Loucy (cell line): ENCODE data around the gene SIDT2.
"Not testable (repeated sequence)": the region's sequence is repeated elsewhere in the genome, so short reads cannot be mapped to it uniquely, and the experiment has no call there.

Experiments
- H2AFZ ChIP-seq: fragments of 200-600 bp; sonication (generic); 2 replicates; pipeline ENCODE4 v1.6.0; 2016; ENCODE audit warnings: antibody characterized with exemption, mild to moderate bottlenecking, low read length, moderate library complexity
- H3F3A ChIP-seq: fragments of 200-600 bp; 2 replicates; pipeline ENCODE4 v1.6.0; 2016; ENCODE audit warnings: antibody characterized with exemption, low read depth, mild to moderate bottlenecking
- H3K27me3 ChIP-seq: fragments of 200-600 bp; sonication (generic); 2 replicates; pipeline ENCODE4 v1.6.1; 2014; ENCODE audit warnings: low read length, mild to moderate bottlenecking; ENCODE audit not compliant: insufficient read depth, poor library complexity, severe bottlenecking
- H3K36me3 ChIP-seq: fragments of 200-600 bp; sonication (generic); 2 replicates; pipeline ENCODE4 v1.6.1; 2016; ENCODE audit warnings: low read length; ENCODE audit not compliant: insufficient read depth
- H3K4me1 ChIP-seq: fragments of 200-600 bp; sonication (generic); 2 replicates; pipeline ENCODE4 v1.5.1; 2014; ENCODE audit warnings: low read length, mild to moderate bottlenecking; ENCODE audit not compliant: insufficient read depth, poor library complexity, severe bottlenecking
- H3K4me2 ChIP-seq: fragments of 200-600 bp; sonication (generic); 2 replicates; pipeline ENCODE4 v1.6.0; 2014; ENCODE audit warnings: antibody characterized with exemption, low read length, low read depth, mild to moderate bottlenecking; ENCODE audit not compliant: poor library complexity, severe bottlenecking
- H3K4me3 ChIP-seq: fragments of 200-600 bp; sonication (generic); 2 replicates; pipeline ENCODE4 v1.5.1; 2014; ENCODE audit warnings: low read length, mild to moderate bottlenecking, mixed read lengths; ENCODE audit not compliant: poor library complexity, severe bottlenecking
- H3K79me2 ChIP-seq: fragments of 200-600 bp; sonication (generic); 2 replicates; pipeline ENCODE4 v1.6.1; 2014; ENCODE audit warnings: low read length; ENCODE audit not compliant: insufficient read depth
- H3K9ac ChIP-seq: fragments of 200-600 bp; sonication (generic); 2 replicates; pipeline ENCODE4 v1.6.0; 2014; ENCODE audit warnings: mild to moderate bottlenecking, low read depth, low read length, moderate library complexity; ENCODE audit not compliant: poor library complexity, severe bottlenecking
- H3K9me2 ChIP-seq: fragments of 200-600 bp; sonication (generic); replicated peaks from 2 replicates; pipeline ENCODE4 v1.6.1; 2016; ENCODE audit warnings: low read depth, low read length, mixed read lengths
- H3K9me3 ChIP-seq: fragments of 200-600 bp; sonication (generic); 2 replicates; pipeline ENCODE4 v1.6.1; 2014; ENCODE audit warnings: mild to moderate bottlenecking, antibody characterized with exemption, low read length, low read depth; ENCODE audit not compliant: insufficient read depth
- H4K20me1 ChIP-seq: fragments of 200-600 bp; sonication (generic); 2 replicates; pipeline ENCODE4 v1.6.0; 2014; ENCODE audit warnings: antibody characterized with exemption, low read length, mild to moderate bottlenecking; ENCODE audit not compliant: insufficient read depth, poor library complexity, severe bottlenecking
- EZH2phosphoT487 ChIP-seq: fragments of 200-600 bp; IDR thresholded peaks from 2 replicates; pipeline ENCODE4 v1.6.1; 2018; ENCODE audit warnings: antibody characterized with exemption, mild to moderate bottlenecking, moderate library complexity, borderline replicate concordance
- TF ChIP-seq, protein P1 (sequence below): fragments of 200-600 bp; sonication (generic); conservative IDR thresholded peaks from 2 replicates; pipeline ENCODE4 v1.5.1; 2014; ENCODE audit warnings: mild to moderate bottlenecking, antibody characterized with exemption, low read length

The SIDT2 gene

DNA sequence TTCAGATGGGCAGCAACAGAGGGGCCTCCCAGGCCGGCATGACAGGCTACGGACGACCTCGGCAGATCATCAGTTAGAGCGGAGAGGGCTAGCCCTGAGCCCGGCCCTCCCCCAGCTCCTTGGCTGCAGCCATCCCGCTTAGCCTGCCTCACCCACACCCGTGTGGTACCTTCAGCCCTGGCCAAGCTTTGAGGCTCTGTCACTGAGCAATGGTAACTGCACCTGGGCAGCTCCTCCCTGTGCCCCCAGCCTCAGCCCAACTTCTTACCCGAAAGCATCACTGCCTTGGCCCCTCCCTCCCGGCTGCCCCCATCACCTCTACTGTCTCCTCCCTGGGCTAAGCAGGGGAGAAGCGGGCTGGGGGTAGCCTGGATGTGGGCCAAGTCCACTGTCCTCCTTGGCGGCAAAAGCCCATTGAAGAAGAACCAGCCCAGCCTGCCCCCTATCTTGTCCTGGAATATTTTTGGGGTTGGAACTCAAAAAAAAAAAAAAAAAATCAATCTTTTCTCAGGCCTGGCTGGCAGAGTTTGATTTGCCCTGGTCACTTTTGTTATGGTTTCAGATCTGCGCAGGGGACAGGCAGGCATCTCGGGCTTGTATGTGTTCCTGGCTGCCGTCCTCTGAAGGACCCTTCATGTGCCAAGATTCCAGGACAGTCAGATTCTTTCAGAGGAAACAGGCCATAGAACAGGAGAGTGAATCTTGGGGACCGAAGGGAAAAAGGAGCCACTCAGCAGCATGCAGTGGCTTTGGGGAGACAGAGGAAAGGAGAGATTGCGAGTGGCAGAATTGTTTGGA, 25.9 kb downstream of the SIDT2 start:
- TF ChIP-seq, protein P1, sequence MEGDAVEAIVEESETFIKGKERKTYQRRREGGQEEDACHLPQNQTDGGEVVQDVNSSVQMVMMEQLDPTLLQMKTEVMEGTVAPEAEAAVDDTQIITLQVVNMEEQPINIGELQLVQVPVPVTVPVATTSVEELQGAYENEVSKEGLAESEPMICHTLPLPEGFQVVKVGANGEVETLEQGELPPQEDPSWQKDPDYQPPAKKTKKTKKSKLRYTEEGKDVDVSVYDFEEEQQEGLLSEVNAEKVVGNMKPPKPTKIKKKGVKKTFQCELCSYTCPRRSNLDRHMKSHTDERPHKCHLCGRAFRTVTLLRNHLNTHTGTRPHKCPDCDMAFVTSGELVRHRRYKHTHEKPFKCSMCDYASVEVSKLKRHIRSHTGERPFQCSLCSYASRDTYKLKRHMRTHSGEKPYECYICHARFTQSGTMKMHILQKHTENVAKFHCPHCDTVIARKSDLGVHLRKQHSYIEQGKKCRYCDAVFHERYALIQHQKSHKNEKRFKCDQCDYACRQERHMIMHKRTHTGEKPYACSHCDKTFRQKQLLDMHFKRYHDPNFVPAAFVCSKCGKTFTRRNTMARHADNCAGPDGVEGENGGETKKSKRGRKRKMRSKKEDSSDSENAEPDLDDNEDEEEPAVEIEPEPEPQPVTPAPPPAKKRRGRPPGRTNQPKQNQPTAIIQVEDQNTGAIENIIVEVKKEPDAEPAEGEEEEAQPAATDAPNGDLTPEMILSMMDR, result no peak
- no peak for TF ChIP-seq EZH2phosphoT487
- Histone ChIP-seq H3K36me3 (peaks cover 10% of the 10 kb centered on the region; the same call in 1 of the 2 replicates), H3K9ac (no peak overlapping the region), H3K9me3 (no peaks in the 10 kb centered on the region), H3K27me3 (no peaks in the 10 kb centered on the region), H3K4me2 (no peak overlapping the region), H3K4me1 (no peaks in the 10 kb centered on the region), H4K20me1 (no peaks in the 10 kb centered on the region), H3K4me3 (no peak overlapping the region), H3K9me2 (no peaks in the 10 kb centered on the region), H2AFZ (no peak overlapping the region), H3F3A (no peaks in the 10 kb centered on the region), H3K79me2 (no peaks in the 10 kb centered on the region)

DNA sequence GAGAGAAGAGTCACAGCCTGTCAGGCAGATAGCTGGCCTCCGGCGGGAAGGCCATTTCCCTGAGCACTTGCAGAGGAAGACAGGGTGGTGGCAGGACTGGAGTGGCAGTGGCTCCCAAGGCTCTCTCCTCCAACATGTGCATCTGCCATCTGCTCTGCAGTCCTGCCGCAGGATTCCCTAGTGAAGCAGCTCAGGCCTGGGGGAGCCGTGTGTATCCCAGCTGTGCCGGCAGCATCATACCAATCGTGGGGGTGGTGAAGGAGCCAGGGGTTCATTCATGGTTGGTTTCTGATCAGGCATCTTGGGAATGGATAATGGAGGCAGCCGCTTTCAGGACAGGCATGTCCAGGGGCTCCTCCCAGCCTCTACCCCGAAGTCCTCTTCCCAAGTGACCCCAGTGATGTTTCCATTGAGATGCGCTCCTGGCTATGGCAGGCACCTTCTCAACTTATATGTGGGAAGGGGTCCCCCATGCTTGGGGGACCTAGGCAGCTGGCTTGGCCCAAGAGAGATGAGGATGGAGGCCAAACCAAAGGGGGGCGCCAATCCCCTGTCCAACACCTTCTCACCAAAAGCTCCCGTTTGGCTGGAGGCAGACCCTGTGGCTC, 26.8 kb downstream of the SIDT2 start:
- no peaks in the 10 kb centered on the region for H4K20me1 ChIP-seq
- H3K36me3 ChIP-seq, result peaks cover 10% of the 10 kb centered on the region; the same call in 1 of the 2 replicates
- no peak overlapping the region for H3K4me3 ChIP-seq
- H3K79me2 ChIP-seq, result no peaks in the 10 kb centered on the region
- no peaks in the 10 kb centered on the region for H3F3A ChIP-seq
- no peak overlapping the region for H3K9ac ChIP-seq
- no peaks in the 10 kb centered on the region for H3K4me1 ChIP-seq
- H3K4me2 ChIP-seq, result no peak overlapping the region
- no peak for TF ChIP-seq EZH2phosphoT487
- TF ChIP-seq, protein P1, result no peak
- H3K9me3 ChIP-seq, result no peaks in the 10 kb centered on the region
- H2AFZ ChIP-seq, result no peak overlapping the region
- H3K9me2 ChIP-seq, result no peaks in the 10 kb centered on the region
- H3K27me3 ChIP-seq, result no peaks in the 10 kb centered on the region

GRCh38 chr11:117206111-117206510, 27.6 kb downstream of the SIDT2 start:
- H3K9ac ChIP-seq, H3K27me3 ChIP-seq, H3K79me2 ChIP-seq, H3K4me2 ChIP-seq, H3F3A ChIP-seq, H3K4me1 ChIP-seq, H3K9me3 ChIP-seq, H3K36me3 ChIP-seq, H2AFZ ChIP-seq, H3K4me3 ChIP-seq, H3K9me2 ChIP-seq, H4K20me1 ChIP-seq: not testable (repeated sequence)

- not testable (repeated sequence) for H3K9ac ChIP-seq, H3K9me3 ChIP-seq, H3F3A ChIP-seq, H3K9me2 ChIP-seq, H3K4me2 ChIP-seq, H3K79me2 ChIP-seq, H3K4me1 ChIP-seq, H3K27me3 ChIP-seq, H3K4me3 ChIP-seq, H2AFZ ChIP-seq, H3K36me3 ChIP-seq, H4K20me1 ChIP-seq
Measured at GRCh38 chr11:117206859-117207258, 28.3 kb downstream of the SIDT2 start.

DNA sequence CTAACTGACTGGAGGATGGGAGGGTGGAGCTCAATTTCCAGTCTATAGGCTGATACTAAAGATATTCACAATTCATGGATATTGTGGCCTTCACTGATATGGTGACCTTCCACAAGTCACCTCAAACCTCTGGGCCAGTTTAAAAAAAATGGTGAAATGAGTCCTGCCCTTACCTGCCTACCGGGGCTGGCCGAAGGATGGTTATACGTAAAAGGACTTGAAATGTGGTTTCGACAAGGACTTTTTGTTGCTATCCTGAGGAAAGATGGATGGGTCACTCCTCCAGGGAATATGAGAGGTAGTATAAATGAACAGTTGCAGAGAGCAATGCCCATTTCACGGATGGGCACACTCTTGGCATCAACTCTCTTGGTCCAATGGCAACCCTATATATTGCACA, 28.9 kb downstream of the SIDT2 start:
- not testable (repeated sequence) for H3K9me3 ChIP-seq, H3K4me2 ChIP-seq, H3K9me2 ChIP-seq, H3F3A ChIP-seq, H4K20me1 ChIP-seq, H3K79me2 ChIP-seq, H2AFZ ChIP-seq, H3K27me3 ChIP-seq, H3K4me1 ChIP-seq, H3K9ac ChIP-seq, H3K36me3 ChIP-seq, H3K4me3 ChIP-seq

- not testable (repeated sequence) for H3K9me3 ChIP-seq, H3K9me2 ChIP-seq, H3K9ac ChIP-seq, H3K4me3 ChIP-seq, H3K79me2 ChIP-seq, H3K4me2 ChIP-seq, H3K27me3 ChIP-seq, H3K36me3 ChIP-seq, H3F3A ChIP-seq, H4K20me1 ChIP-seq, H3K4me1 ChIP-seq, H2AFZ ChIP-seq
Measured at GRCh38 chr11:117208710-117209109, 30.2 kb downstream of the SIDT2 start.
